VCaP (cell line): ENCODE data around the gene UBR1.
"Not testable (repeated sequence)": the region's sequence is repeated elsewhere in the genome, so short reads cannot be mapped to it uniquely, and the experiment has no call there.

Experiments
- H3K27ac ChIP-seq: fragments of 450-650 bp; 2 replicates; pipeline ENCODE4 v1.5.1; 2017
- TF ChIP-seq, protein P1 (sequence below): fragments of 450-650 bp; conservative IDR thresholded peaks from 2 replicates; pipeline ENCODE4 v1.5.1; 2017; ENCODE audit warnings: mild to moderate bottlenecking, moderate library complexity

Gene UBR1

DNA sequence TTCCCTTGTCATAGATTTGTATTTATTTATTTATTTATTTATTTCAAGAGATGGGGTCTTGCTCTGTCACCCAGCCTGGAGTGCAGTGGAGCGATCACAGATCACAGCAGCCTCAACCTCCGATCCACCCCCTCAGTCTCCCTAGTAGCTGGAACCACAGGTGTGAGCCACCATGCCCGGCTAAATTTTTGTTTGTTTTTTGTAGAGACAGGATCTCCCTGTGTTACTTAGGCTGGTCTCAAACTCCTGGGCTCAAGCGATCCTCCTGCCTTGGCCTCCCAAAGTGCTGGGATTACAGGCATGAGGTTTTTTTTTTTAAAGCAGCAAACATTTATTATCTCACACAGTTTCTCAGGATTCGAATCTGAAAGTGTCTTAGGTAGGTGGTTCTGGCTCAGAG lies 187.8 kb downstream of the UBR1 start:
- TF ChIP-seq, protein P1, sequence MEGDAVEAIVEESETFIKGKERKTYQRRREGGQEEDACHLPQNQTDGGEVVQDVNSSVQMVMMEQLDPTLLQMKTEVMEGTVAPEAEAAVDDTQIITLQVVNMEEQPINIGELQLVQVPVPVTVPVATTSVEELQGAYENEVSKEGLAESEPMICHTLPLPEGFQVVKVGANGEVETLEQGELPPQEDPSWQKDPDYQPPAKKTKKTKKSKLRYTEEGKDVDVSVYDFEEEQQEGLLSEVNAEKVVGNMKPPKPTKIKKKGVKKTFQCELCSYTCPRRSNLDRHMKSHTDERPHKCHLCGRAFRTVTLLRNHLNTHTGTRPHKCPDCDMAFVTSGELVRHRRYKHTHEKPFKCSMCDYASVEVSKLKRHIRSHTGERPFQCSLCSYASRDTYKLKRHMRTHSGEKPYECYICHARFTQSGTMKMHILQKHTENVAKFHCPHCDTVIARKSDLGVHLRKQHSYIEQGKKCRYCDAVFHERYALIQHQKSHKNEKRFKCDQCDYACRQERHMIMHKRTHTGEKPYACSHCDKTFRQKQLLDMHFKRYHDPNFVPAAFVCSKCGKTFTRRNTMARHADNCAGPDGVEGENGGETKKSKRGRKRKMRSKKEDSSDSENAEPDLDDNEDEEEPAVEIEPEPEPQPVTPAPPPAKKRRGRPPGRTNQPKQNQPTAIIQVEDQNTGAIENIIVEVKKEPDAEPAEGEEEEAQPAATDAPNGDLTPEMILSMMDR = no peak
- H3K27ac ChIP-seq = no peak overlapping the region

DNA sequence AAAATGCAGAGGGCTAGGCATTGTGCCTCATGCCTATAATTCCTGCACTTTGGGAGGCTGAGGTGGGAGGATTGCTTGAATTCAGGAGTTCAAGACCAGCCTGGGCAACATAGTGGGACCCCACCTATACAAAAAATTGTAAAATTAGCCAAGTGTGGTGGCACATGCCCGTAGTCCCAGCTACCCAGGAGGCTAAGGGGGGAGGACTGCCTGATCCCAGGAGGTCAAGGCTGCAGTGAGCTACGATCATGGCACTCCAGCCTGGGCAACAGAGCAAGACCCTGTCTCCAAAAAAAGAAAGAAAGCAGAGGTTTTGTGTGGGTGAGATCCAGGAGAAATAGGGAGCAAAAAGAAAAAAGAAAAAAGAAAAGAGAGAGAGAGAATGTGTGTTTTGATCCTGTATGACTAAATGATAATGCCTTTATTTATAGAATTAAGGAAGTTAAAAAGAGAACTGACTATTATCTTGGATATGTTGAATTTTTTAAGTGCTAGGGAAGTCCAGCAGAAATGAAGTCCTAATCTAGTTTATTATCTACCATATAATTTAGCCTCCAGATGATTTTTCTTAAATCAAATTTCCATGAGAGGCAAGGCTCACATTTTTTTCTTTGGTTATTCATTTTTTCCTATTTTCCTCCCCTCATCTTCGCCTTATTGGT lies 190.1 kb downstream of the UBR1 start:
- no peak overlapping the region for H3K27ac ChIP-seq
- TF ChIP-seq, protein P1 = no peak

DNA sequence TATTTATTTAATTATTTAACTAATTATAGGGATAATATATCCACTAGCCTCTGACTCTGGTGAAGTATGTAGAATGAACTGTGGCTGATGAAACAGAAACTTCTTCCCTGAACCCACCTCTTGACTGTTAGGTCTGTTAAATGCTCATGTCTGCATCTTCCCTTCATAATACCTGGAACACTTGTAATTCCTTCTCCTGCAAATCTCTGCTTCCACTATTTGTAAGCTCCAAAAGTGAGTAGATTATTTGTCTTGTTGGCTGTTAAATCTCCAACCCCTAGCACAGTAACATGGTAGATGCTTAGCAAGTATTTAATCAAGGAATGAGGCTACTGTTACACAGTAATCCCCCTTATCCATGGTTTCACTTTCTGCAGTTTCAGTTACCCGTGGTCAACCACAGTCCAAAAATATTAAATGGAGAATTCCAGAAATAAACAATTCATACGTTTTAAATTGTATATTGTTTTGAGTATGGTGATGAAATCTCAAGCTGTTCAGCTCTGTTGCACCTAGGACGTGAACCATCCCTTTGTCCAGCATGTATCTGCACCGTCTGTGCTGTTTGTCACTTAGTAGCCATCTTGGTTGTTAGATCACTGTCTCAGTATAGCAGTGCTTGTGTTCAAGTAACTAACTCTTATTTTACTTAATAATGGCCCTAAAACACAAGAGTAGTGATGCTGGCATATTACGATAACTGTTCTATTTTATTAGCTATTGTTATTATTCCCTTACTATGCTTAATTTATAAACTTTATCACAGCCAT lies 190.9 kb downstream of the UBR1 start:
- TF ChIP-seq, protein P1 = no peak
- H3K27ac ChIP-seq = no peak overlapping the region

DNA sequence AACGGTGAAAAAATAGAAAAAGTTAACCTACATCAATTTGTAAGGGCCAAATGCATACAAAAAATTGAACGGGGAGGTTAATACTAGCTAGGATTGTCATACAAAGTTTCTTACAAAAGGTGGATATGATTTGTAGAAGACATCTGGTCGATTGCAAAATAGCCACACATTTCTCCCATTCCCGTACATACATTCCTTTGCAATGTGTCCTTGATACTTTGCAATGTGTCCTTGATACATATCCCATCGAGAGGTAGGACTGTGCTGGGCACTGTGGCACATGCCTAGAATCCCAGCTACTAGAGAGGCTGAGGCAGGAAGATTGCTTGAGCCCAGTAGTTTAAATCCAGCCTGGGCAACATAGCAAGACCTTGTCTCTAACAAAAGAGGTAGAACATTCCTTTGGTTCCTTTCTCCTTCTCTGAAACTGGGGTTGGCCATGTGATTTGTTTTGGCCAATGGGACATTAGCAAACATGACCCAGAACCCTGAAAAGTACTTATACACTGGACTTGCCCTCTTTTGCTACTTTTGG lies 194.7 kb downstream of the UBR1 start:
- TF ChIP-seq, protein P1 = no peak
- H3K27ac ChIP-seq = no peak overlapping the region

DNA sequence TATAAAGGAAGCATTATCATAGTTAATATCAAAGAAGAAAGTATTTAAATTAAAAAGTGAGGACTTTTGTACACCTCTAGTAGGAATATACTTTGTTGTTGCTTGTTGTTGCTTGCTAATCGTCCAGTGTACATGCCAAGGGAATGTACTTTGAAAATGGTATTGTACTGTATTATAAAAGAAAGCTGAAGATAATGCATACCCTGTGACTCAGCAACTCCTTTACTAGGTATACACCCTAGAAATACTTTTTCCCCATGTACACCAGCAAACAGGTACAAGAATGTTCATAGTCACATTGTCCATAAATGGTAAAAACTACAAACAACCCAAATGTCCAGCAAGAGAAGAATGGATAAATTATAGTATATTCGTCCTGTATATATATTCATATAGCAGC lies 197.3 kb downstream of the UBR1 start:
- TF ChIP-seq, protein P1 = no peak
- H3K27ac ChIP-seq = no peak overlapping the region

DNA sequence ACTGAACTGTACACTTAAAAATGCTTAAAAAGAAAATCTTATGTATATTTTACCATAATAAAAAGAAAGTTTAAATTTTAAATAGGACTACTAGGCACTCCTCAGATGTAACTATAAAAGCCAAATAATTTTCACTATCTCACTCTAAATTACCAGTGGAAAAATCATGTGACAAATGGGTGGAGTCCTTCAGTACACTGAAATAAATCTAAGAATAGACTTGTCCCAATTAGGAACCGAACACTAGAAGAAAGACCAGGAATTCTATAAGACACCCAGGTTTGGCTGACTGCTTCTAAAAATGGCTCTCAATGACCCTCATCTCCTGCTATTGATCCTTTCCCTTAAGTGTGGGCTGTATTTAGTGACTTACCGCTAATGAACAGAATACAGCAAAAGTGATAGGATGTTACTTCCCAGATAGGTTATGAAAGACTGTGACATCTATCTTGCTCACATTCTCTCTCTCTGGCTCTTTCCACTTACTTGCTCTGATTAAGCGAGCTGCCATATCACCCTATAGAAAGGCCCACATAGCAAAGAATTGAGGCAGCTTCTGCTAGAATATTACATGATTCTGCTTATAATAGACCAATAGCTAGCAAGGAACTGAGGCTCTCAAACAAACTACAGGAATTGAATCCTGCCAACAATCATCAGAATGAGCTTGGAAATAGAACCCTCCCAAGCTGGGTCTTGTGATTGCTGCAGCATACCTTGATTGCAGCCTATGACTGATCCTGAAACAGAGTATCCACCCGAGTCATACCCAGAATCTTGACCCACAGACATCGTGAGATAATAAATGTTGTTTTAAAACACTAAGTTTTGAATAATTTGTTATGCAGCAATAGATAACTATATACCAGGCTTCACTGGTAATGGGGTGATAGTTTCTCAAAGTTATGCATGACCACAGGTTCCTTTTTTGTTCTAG lies 202.2 kb downstream of the UBR1 start:
- no peak overlapping the region for H3K27ac ChIP-seq
- TF ChIP-seq, protein P1 = no peak

DNA sequence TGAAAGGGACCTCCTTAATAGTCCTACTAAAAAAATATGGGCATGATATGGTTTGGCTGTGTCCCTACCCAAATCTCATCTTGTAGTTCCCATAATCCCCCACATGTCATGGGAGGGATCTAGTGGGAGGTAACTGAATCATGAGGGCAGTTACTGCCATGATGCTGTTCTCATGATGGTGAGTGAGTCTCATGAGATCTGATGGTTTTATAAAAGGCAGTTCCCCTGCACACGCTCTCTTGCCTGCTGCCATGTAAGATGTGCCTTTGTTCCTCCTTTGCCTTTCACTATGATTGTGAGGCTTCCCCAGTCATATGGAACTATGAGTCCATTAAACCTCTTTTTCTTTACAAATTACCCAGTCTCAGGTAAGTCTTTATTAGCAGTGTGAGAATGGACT lies 211.9 kb downstream of the UBR1 start:
- H3K27ac ChIP-seq = not testable (repeated sequence)
